Measurements from ENCODE around the gene ACOXL.
A peak's percentile ranks its signal among the peaks of the same experiment; 100 is the strongest.

ACOXL gene

DNA sequence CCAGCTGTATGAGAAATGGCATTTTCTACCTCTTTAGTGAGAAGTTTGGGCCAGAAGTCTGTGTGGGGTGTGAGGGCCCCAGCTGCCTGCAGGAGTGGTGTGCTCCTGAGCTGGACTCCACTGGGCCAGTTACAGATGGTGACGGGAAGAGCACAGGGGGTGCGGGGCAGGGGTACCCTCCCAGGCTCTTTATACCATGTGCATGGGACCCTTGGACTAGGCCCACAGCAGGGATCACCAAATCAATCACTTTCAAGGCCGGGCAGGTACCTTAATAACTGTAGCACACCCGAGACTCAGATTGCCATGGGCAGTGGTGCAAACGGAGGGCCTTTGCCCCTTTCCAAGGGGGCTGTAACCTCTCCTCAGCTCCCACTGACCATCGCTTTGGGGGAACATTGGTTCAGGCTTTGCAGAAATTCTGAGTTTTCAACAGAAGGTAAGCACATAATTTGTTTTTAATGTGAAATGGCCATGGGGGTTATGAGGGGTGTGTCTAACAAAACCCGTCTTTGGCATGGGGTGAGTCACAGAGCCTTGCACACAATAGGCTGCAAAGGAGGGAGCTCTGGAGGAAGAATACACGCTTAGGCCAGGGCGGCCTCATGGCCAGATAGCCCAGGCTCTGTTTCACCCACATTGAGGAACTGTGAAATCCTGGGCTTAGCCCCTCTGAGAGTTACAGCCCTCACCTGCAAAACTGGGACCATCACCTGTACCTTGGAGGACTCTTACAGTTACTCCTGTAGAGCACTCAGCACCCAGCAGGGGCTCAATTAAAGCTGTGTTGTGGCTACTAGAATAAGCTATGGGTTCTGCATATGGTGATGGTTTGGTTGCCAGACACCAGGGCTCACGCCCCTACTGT is 247.3 kb downstream of the ACOXL start:
- DNase-seq (ENCODE audit: low read depth), result peak; percentile 26
- TF ChIP-seq, protein P1, sequence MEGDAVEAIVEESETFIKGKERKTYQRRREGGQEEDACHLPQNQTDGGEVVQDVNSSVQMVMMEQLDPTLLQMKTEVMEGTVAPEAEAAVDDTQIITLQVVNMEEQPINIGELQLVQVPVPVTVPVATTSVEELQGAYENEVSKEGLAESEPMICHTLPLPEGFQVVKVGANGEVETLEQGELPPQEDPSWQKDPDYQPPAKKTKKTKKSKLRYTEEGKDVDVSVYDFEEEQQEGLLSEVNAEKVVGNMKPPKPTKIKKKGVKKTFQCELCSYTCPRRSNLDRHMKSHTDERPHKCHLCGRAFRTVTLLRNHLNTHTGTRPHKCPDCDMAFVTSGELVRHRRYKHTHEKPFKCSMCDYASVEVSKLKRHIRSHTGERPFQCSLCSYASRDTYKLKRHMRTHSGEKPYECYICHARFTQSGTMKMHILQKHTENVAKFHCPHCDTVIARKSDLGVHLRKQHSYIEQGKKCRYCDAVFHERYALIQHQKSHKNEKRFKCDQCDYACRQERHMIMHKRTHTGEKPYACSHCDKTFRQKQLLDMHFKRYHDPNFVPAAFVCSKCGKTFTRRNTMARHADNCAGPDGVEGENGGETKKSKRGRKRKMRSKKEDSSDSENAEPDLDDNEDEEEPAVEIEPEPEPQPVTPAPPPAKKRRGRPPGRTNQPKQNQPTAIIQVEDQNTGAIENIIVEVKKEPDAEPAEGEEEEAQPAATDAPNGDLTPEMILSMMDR (IDR thresholded peaks at IDR 0.05; ENCODE audit: insufficient read depth, low read depth, low read length, missing control alignments), result no peak
- H3K4me3 ChIP-seq (ENCODE audit: low read length), result no peak overlapping the region

DNA sequence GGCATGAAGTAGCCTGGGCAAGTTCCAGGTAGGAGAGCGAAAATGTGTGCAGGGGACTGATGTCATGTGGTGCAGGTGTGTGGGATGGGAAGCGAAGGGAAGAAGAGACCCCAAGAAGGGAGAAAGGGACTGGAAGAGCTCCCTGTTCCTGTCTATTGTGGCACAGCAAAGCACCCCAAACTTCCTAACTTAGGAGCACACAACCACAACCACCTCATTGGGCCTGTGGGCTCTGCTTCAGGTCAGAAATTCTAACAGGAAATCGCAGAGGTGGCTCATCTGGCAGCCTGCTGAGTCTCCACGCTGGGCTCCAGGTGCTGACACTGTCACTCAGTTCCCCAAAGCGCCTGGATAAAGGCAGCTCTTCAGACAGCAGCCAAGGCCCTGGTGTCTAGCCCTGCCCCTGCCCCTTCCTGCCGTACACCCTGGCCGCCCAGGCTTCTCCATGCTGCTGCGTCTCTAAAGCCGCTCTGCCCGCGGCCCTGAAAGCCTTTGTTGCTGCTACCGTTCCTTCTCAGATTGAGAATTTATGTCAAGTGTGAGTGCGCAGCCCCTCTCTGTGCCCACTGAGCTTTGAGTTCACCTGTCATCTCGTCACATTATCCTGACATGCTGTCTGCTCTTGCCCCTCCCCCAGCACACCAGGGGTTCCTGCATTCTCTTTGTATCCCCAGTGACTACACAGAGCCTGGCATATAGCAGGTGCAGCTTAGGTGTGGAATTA is 248.1 kb downstream of the ACOXL start:
- no peak for DNase-seq (ENCODE audit: low read depth)
- TF ChIP-seq, protein P1 (IDR thresholded peaks at IDR 0.05; ENCODE audit: insufficient read depth, low read depth, low read length, missing control alignments), result no peak
- H3K4me3 ChIP-seq (ENCODE audit: low read length), result no peak overlapping the region

DNA sequence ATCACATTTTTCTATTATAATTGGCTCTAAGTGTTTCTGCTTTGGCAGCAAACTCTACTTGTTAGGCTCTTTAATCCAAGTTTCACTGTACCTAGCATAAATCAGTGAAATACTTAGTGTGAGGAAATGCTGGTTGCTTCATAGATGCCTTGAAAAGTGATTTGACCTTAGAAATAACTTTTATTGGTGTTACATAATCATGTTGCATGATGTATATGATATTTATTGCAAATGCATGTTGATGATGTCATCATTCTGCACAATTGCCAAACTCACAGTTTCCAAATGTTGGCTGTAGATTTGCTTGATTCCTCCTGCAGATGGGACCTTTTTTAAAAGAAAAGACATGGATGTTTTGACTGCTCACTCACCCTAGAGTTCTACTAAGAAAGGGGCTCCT is 250.8 kb downstream of the ACOXL start:
- TF ChIP-seq, protein P1 (IDR thresholded peaks at IDR 0.05; ENCODE audit: insufficient read depth, low read depth, low read length, missing control alignments), result no peak
- no peak overlapping the region for H3K4me3 ChIP-seq (ENCODE audit: low read length)
- DNase-seq (ENCODE audit: low read depth), result peak; percentile 10

DNA sequence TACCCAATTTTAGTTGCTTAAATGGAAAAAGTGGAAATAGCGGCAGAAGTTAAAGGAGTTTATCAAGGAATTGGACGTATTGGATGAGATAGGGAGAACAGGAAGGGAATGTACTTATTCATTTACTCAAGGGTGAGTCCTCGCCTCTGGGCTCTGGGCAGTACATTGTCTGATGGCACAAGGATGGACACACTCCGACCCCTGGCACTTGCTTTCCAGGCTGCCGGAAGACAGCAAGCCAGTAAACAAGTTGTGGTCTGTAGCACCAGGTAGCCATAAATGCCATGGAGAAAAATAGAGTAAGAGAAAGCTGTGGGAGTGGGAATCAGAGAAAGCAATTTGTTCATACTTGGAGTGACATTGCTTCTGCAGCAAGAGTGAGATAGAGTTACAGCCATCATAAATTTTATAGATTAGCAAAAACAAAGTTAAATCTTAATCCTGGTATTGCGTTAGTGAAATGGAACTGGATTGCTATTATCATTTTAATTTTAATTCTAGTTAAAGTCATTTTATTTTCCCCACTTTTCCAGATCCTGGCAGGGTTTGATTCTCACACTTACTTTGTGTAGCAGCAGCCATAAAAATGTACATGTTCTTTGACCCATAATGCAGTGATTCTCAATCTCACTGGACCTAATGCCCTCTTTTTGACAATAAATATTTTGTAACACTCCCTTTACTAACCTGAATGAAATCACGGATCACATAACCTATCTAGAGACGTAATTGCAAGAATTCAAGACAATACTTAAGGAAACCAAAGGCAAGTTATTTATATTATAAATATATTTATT is 252.5 kb downstream of the ACOXL start:
- H3K4me3 ChIP-seq (ENCODE audit: low read length), result no peak overlapping the region
- TF ChIP-seq, protein P1 (IDR thresholded peaks at IDR 0.05; ENCODE audit: insufficient read depth, low read depth, low read length, missing control alignments), result no peak
- DNase-seq (ENCODE audit: low read depth), result no peak

DNA sequence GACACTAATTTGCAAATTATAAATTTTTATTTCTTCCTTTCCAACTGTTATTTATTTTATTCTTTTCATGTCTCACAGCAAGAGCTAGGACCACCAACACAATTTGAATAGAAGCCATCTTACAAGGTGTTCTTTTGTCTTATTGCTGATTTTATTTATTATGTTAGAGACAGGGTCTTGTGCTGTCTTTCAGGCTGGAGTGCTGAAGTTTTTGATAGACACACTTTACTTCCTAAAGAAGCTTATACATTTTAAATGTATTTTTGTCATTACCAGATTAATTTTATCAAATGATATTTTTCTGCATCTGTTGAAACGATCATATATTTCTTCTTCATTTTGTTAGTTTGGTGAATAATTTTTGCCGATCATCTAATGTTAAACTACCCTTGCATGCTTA is 258.1 kb downstream of the ACOXL start:
- DNase-seq (ENCODE audit: low read depth), result no peak
- no peak overlapping the region for H3K4me3 ChIP-seq (ENCODE audit: low read length)
- TF ChIP-seq, protein P1 (IDR thresholded peaks at IDR 0.05; ENCODE audit: insufficient read depth, low read depth, low read length, missing control alignments), result no peak

DNA sequence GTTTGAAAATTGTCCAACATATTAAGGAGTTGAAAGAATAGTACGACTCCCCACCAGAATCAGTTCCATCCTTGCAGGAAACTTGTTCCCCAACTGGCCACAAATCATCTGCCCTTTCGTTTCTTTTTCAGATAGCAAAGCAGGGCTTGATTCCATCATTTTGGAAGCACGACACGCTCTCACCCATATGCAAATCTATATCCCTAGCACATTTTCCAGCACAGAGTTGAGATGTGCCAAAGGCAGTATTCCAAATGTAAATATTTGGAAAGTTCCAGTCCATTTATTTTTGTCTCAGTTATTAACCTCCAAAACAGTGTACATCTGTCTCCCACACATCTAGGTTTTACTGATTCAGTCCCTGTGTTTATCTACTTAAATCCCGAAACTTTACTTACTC is 259.5 kb downstream of the ACOXL start:
- TF ChIP-seq, protein P1 (IDR thresholded peaks at IDR 0.05; ENCODE audit: insufficient read depth, low read depth, low read length, missing control alignments), result no peak
- DNase-seq (ENCODE audit: low read depth), result no peak
- H3K4me3 ChIP-seq (ENCODE audit: low read length), result no peak overlapping the region

All from epithelial cell of esophagus (primary cell).